HG02763 (cell line): Measurements from ENCODE around the gene ACP2.
A peak's percentile ranks its signal among the peaks of the same experiment; 100 is the strongest.

Source experiments
- ATAC-seq: cut with Tn5 transposase; IDR thresholded peaks from one replicate; pipeline ENCODE4 v1.9.1; 2021; ENCODE audit warnings: mild to moderate bottlenecking, moderate library complexity; ENCODE audit not compliant: unreplicated experiment

The ACP2 gene, protein sequence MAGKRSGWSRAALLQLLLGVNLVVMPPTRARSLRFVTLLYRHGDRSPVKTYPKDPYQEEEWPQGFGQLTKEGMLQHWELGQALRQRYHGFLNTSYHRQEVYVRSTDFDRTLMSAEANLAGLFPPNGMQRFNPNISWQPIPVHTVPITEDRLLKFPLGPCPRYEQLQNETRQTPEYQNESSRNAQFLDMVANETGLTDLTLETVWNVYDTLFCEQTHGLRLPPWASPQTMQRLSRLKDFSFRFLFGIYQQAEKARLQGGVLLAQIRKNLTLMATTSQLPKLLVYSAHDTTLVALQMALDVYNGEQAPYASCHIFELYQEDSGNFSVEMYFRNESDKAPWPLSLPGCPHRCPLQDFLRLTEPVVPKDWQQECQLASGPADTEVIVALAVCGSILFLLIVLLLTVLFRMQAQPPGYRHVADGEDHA

DNA sequence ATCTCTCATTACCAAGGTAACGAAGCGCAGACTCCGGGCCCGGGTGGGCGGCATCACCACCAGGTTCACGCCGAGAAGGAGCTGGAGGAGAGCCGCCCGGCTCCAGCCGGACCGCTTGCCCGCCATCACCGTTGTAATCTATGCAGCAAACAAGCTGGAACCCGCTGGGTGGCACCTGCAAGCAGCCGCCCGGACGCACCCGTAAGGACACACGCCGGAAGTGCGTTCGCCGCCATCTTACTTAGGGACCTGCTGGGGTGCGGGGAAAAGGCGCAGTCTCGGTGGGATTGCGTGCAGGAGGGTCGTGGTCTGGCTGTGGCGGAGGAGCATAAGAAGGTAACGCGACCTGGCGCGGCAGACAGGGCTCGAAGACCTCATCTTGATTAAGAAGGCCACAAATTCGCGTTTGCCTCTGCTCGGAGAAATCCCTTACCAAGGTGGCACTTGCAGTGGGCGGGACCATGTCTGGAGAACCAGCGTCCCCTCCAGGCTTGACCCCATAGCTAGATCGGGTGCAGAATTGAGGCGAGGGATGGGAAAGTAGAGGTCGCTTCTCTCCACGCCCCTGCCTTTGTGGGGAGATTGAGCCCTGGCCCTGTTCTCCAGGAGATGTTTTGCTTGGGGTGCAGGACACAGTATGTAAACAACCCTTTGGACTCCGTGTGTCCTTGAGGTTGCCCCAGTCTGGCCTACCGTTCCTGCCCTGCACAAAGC lies at the start of gene ACP2:
Gene ACP2, minus strand, starts transcription at position 151 of the 714 bp plus-strand sequence. Its CDS starts 25 bp downstream, at position 126.
- ATAC-seq, result peak; percentile 90

GRCh38 chr11:47296045-47296444 lies 47.4 kb upstream of the ACP2 start:
- ATAC-seq, result no peak

- no peak for ATAC-seq
Observed at GRCh38 chr11:47295385-47295784, 46.8 kb upstream of the ACP2 start.

DNA sequence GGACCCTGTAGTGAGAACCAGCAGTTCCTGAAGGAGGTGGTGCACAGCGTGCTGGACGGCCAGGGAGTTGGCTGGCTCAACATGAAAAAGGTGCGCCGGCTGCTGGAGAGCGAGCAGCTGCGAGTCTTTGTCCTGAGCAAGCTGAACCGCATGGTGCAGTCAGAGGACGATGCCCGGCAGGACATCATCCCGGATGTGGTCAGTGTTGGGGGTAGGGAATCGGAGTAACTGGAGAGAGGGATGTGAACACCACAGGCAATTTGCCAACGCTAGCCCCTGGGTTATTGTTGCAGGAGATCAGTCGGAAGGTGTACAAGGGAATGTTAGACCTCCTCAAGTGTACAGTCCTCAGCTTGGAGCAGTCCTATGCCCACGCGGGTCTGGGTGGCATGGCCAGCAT lies 41.2 kb upstream of the ACP2 start:
- ATAC-seq, result no peak

DNA sequence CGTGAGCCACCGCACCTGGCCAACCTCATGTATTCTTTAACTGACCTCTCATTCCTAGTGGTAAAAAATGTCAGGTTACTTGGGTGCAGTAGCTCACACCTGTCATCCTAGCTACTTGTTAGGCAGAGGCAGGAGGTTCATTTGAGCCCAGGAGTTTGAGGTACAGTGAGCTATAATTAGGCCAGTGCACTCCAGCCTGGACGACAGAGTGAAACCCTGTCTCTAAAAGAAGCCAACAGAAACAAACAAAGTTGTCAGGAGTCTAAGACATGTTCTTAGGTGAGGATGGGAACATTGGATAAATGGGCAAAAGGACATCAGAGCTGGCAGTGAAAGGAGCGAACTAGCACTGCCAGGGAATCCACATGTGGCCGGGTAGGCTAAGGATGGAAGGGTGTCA lies 39.5 kb upstream of the ACP2 start:
- no peak for ATAC-seq

DNA sequence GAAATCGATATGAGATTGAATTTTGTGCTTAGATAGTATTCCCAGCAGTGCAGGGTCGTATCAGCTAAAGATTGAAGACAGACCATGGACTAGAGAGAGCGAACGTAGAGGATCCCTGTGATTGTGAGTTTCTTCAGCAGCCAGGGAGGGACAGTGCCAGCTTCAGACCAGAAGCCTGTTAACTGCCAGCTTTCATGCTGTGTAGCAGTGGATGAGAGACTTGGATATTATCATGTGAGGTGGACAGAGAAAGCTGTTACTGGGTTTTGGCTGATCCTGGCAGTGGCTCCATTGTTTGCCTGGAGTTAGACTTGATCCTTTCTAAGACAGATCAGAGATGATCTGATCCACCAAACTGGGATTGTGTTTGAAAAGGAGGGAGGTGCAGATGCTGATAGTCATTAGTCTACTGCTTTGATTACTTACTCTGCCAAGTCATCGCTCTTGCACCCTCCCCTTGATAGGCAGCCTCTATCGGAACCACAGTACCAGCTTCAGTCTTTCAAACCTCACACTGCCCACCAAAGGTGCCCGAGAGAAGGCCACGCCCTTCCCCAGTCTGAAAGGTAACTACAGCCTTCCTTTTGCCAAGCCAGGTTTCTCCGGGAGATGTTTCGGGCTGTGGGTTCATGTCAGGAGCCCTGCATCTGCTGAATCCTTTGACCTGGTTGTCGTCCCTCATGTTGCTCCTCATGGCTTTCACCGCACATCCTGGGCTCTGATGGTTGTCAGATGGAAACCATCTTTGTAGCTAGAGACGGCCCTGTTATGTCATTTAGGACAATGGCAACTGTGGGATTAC lies 37.6 kb upstream of the ACP2 start:
- no peak for ATAC-seq

DNA sequence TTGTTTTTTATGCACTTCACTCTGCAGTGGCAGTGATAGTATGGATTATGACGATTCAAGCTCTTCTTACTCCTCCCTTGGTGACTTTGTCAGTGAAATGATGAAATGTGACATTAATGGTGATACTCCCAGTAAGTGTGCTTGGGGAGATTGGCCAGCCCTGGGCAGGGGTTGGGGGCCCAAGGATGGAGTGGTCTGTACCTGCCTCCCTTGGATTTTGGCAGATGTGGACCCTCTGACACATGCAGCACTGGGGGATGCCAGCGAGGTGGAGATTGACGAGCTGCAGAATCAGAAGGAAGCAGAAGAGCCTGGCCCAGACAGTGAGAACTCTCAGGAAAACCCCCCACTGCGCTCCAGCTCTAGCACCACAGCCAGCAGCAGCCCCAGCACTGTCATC lies 35.5 kb upstream of the ACP2 start:
- no peak for ATAC-seq

- no peak for ATAC-seq
Observed at GRCh38 chr11:47282462-47282861, 33.8 kb upstream of the ACP2 start.

GRCh38 chr11:47280860-47281259 lies 32.2 kb upstream of the ACP2 start:
- ATAC-seq, result no peak

DNA sequence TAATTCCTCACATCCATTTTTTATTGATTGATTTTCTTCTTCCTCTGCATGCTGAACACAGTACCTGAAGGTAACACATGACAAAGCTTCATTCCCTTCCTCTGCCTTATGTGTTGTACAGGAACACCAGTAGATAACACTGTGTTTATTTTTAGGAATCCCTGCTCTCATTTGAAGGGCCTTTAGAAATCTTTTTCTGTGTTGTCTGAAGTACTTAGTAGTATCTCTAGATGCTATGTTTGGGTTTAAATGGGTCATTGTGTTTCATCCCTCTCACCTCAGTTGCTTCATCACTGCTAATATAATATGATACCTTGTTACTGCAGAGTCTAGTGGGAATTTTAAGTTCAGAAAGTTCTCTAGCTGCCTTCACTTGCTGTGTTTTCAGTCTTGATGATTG lies 31.5 kb upstream of the ACP2 start:
- ATAC-seq, result no peak

DNA sequence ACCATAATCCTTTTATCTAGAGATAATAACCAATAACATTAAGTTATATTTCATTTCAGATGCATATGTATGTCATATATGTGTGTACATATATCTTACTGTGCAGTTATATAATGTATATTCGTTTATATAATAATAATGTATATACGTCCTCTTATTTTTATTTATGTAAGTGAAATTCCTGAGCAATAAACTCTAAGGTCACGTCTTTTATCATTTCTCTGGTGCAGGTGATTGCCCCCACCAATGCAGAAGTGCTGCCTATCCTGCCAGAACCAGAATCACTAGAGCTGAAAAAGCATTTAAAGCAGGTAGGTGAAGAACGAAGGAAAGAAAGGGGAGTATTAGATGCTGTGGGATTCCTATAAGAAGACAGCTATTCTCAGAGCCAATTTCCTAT lies 30.2 kb upstream of the ACP2 start:
- ATAC-seq, result no peak

DNA sequence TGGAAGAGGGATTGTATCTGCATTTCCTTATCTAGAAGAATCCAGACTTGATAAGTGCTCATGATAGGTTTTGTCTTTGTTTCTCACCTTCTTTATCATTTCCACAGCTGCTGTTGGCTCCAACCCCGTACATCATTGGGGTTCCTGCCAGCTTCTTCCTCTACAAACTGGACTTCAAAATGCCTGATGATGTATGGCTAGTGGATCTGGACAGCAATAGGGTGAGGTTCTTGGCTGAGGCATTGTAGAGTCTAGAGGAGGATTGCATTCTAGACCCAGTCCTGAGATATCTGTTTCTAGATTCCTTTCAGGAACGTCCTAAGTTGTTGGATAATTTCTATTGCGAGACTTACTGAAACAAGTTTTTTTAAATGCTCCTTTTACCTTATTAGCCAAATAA lies 29.4 kb upstream of the ACP2 start:
- no peak for ATAC-seq

DNA sequence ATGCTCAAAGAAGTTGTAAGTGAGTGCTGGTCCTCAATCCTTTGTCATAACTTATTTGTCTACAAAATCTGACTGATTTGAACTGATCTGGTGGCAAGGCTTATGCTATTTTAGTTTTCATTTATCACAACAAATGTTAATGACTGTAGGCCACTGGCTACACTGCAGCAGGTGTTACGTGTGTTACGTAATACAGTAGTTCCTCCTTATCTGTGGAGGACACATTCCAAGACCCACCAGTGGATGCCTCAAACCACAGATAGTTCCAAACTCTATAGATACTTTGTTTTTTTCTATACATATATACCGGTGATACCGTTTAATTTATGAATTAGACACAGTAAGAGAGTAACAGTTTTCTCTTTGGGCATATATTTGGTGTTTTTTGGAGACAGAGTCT lies 28.3 kb upstream of the ACP2 start:
- ATAC-seq, result no peak

GRCh38 chr11:47274495-47275235 lies 26.1 kb upstream of the ACP2 start:
- no peak for ATAC-seq

GRCh38 chr11:47272706-47273105 lies 24.1 kb upstream of the ACP2 start:
- no peak for ATAC-seq

DNA sequence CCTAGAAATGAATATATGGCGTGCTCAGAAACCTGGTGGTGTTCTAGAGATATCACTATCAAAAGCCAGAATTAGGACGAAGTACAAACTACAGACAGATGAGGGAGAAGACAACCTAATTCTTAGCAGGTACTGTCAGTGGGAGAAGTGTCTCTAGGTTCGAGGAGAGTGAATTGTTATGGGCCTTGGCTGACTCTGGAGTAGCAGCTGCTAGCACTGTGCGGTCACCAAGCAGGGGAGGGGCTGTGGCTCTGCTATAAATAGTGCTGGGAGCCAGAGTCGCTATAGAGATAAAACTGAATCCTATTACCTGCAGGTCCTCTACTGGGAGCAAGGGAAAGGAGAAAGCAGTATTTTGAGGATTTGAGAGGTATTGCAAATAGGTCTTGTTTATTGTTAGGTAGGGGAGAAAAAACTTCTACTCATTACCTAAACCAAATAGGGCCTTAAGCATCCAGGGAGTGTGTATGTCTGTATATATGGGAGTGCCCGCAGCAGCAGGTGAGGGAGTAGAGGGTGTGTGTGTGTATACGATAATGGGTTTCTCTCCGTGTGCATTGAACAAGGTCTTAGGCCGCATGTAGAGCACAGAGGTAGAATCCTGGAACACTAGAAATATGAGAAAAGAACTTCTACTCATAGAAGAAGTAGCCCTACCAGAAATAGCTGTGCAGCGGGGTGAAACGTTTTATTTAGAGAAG lies 23.5 kb upstream of the ACP2 start:
- no peak for ATAC-seq

- no peak for ATAC-seq
Observed at GRCh38 chr11:47271328-47271727, 22.7 kb upstream of the ACP2 start.

- ATAC-seq, result no peak
Observed at GRCh38 chr11:47270331-47271271, 22.0 kb upstream of the ACP2 start.

- ATAC-seq, result peak; percentile 76
Observed at GRCh38 chr11:47269829-47270305, 21.3 kb upstream of the ACP2 start, which contains the start of gene MADD. TSS of gene MADD (plus strand) at chr11:47270133.
